Upper lobe of left lung (tissue), 4 donors: ENCODE measurements around the gene VWA5B2.

Experiments
- CTCF ChIP-seq, 6 experiments: fragments of 450-650 bp in 4 of 6; fragments of 200-600 bp in 2 of 6; sonication (generic) in 2 of 6; IDR thresholded peaks; one replicate each; pipeline ENCODE4 v1.5.1; 2016 to 2019; ENCODE audit warnings: antibody characterized with exemption in 6 of 6
- POLR2A ChIP-seq, 4 donors: fragments of 450-650 bp; IDR thresholded peaks; one replicate each; pipeline ENCODE4 v1.5.1; 2016 to 2017; ENCODE audit warnings: antibody characterized with exemption in 4 of 4, mild to moderate bottlenecking in 2 of 4
- POLR2AphosphoS5 ChIP-seq, 2 donors: sonication (generic); formaldehyde crosslinking; IDR thresholded peaks; one replicate each; pipeline ENCODE4 v1.5.1; 2017; ENCODE audit warnings: antibody characterized with exemption in 2 of 2

DNA sequence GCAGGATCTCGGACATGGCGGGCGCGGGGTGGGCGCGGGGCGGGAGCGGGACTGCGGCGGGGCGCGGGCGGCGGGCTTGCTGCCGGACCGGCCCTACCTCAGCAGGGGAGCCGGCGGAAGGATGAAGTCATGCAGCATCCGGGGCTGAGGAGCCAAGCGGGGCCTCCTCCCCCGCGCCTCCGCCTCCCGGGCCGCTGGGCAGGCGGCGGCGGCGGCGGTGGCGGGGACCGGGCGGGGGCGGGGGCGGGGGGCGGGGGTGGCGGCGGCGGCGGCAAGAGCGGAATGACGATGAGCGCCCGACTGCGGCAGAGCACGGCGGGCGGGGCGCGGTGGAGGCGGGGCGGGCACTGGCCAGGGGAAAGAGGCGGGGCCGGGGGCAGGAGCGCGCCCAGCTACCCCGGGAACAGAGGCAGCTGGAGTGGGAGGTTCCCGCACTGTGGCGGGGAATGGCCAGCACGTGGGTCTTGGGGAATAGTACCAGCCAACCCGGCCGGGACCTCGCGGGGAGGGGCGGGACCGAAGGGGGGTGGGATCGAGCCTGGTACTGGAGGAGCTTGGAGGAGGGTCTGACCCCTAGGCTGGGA lies 32.0 kb downstream of the VWA5B2 start, which contains the start of gene CAMK2N2:
- TF ChIP-seq POLR2A (IDR thresholded peaks at IDR 0.05), result no peak
- no peak for TF ChIP-seq CTCF (IDR thresholded peaks at IDR 0.05)
- no peak for TF ChIP-seq POLR2AphosphoS5 (IDR thresholded peaks at IDR 0.05)
